ENCODE data around the gene MARK1. TPM values are rescaled to one million over a fixed set of nuclear protein-coding genes. Genes with fewer than 3 reads are reported as not detected.

MARK1 gene
- total RNA-seq, 4 donors from 2014 or later = 3.9 to 11.3 (median 6.6) TPM

DNA sequence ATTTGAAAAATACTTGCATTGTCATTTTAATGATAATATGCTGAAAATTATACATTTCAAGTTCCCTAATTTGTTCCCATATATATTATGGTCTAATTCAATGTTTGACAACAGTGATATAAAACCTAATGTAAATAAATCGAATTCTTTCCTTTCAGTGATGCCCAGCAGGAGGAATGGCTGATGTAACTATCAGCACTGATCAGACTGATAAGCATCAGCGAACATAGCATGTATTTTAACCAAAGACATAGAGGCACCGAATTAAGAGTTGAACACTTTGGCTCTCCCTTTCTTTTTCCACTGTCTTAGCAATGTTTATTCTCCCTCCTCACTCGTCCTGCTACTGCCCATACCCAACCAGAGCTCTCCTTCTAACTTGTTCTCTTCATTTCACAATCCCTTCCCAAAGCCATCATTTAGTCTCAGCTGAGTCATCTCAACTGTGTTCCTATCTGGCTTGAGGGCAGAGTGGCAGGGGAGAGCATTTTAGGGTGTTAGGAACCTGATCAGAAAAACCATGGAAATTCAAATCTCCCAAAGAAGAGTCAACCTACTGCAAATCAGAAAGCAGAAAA is 103.4 kb downstream of the MARK1 start:
- WGBS, 2 donors = 74 to 86% methylated on average over 4 of the region's 4 CpGs
- H3K27me3 ChIP-seq = no peaks in the 10 kb centered on the region
- no peaks in the 10 kb centered on the region for H3K4me1 ChIP-seq
- H3K9me3 ChIP-seq = no peaks in the 10 kb centered on the region
- TF ChIP-seq POLR2A (IDR thresholded peaks at IDR 0.05) (no peak), CTCF (IDR thresholded peaks at IDR 0.05) (no peak)
- no peak overlapping the region for H3K4me3 ChIP-seq
- peaks cover 0 to 22% (median 0%) of the 10 kb centered on the region in 3 donors for H3K36me3 ChIP-seq
- no peak for DNase-seq
- intact Hi-C loops (cut with DNase I) = no loop called here
- no peak overlapping the region for H3K27ac ChIP-seq

GRCh38 chr1:220637759-220638158 is 109.8 kb downstream of the MARK1 start:
- Histone ChIP-seq H3K27me3 (no peaks in the 10 kb centered on the region), H3K9me3 (no peaks in the 10 kb centered on the region), H3K4me3 (no peak overlapping the region), H3K4me1 (peaks cover 0 to 5% (median 0%) of the 10 kb centered on the region in 3 donors), H3K36me3 (peaks cover 0 to 63% (median 0%) of the 10 kb centered on the region in 3 donors), H3K27ac (no peak overlapping the region)
- no peak for DNase-seq
- WGBS, 2 donors = 94 to 96% methylated on average over 1 of the region's 1 CpG
- TF ChIP-seq CTCF (IDR thresholded peaks at IDR 0.05) = no peak
- TF ChIP-seq POLR2A (IDR thresholded peaks at IDR 0.05) = no peak
- intact Hi-C loops (cut with DNase I) = no loop called here

- H3K27me3 ChIP-seq = no peaks in the 10 kb centered on the region
- no peak overlapping the region for H3K4me3 ChIP-seq
- peaks cover 0 to 38% (median 0%) of the 10 kb centered on the region in 3 donors for H3K36me3 ChIP-seq
- no peak for DNase-seq
- no peaks in the 10 kb centered on the region for H3K9me3 ChIP-seq
- WGBS, 2 donors = no CpG with 5 or more reads among the region's 4 CpGs
- H3K27ac ChIP-seq = no peak overlapping the region
- peaks cover 0 to 6% (median 0%) of the 10 kb centered on the region in 3 donors for H3K4me1 ChIP-seq
- intact Hi-C loops (cut with DNase I) = no loop called here
- no peak for TF ChIP-seq CTCF (IDR thresholded peaks at IDR 0.05)
- TF ChIP-seq POLR2A (IDR thresholded peaks at IDR 0.05) = no peak
These were observed 114.3 kb downstream of the MARK1 start for GRCh38 chr1:220642285-220642684.

GRCh38 chr1:220652995-220653394 is 125.1 kb downstream of the MARK1 start:
- intact Hi-C loops (cut with DNase I) = no loop called here
- no peak overlapping the region for H3K4me3 ChIP-seq
- H3K36me3 ChIP-seq = peaks cover 0 to 54% (median 3%) of the 10 kb centered on the region in 3 donors
- no peak for TF ChIP-seq CTCF (IDR thresholded peaks at IDR 0.05)
- TF ChIP-seq POLR2A (IDR thresholded peaks at IDR 0.05) = no peak
- no peaks in the 10 kb centered on the region for H3K4me1 ChIP-seq
- no peak overlapping the region for H3K27ac ChIP-seq
- no peaks in the 10 kb centered on the region for H3K27me3 ChIP-seq
- no peaks in the 10 kb centered on the region for H3K9me3 ChIP-seq
- WGBS, 2 donors = 90 to 96% methylated on average over 12 to 13 of the region's 13 CpGs
- no peak for DNase-seq

DNA sequence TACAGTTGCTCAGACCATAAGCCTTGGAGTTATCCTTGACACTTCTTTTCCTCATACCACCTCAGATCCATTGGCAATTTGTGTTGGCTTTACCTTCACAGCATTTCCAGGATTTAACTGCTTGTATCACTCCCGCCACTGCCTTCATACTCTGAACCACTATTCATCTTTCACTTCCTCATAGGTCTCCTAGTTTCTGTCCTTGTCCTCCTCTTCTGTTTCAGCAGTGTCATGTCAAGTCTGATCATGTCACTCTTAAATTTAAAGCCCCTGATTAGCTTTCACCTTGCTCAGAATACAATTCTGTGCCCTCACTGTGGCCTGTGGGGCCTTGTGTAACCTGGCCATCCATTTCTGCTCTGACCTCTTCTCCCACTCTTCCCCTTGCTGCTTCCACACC is 127.6 kb downstream of the MARK1 start:
- 84 to 96% methylated on average over 1 of the region's 1 CpG for WGBS, 2 donors

More for the DNA sequence above, 127.6 kb downstream of the MARK1 start:
- H3K27me3 ChIP-seq = no peaks in the 10 kb centered on the region
- TF ChIP-seq POLR2A (IDR thresholded peaks at IDR 0.05) (no peak), CTCF (IDR thresholded peaks at IDR 0.05) (no peak)
- no peak overlapping the region for H3K4me3 ChIP-seq
- H3K4me1 ChIP-seq = no peaks in the 10 kb centered on the region
- H3K27ac ChIP-seq = no peak overlapping the region
- DNase-seq = no peak
- H3K36me3 ChIP-seq = peaks cover 0 to 63% (median 3%) of the 10 kb centered on the region in 3 donors
- intact Hi-C loops (cut with DNase I) = no loop called here
- no peaks in the 10 kb centered on the region for H3K9me3 ChIP-seq

Data from esophagus squamous epithelium (tissue), 5 donors.